ENCODE measurements around the gene SELENOV.
A peak's percentile ranks its signal among the peaks of the same experiment; 100 is the strongest.

The SELENOV gene

DNA sequence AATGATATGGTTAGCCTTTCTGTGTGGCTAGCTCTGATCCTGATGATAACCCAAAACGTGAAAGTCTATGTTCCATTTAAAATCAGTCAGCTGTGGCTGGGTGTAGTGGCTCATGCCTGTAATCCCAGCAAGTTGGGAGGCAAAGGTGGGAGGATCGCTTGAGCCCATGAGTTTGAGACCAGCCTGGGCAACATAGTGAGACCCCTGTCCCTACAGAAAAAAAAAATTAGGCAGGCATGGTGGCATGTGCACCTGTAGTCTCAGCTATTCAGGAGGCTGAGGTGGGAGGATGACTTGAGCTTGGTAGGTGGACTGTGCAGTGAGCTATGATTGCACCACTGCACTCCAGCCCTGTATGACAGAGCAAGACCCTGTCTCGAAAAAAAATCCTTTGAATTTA is 18.9 kb downstream of the SELENOV start:
- no peak overlapping the region for H3K9ac ChIP-seq (ENCODE audit: low read depth in 1 of 2, low read length in 2 of 2)
- no peaks in the 10 kb centered on the region for H3K27me3 ChIP-seq (ENCODE audit: control insufficient read depth in 2 of 2, insufficient read depth in 2 of 2, low read length in 2 of 2)
- no peaks in the 10 kb centered on the region for H3K9me3 ChIP-seq (ENCODE audit: control insufficient read depth in 2 of 2, low read length in 2 of 2)
- H3K4me3 ChIP-seq (ENCODE audit: low read length in 2 of 2), result no peak overlapping the region
- H3K36me3 ChIP-seq (ENCODE audit: control insufficient read depth in 2 of 2, insufficient read depth in 2 of 2, low read length in 2 of 2), result no peaks in the 10 kb centered on the region
- H3K27ac ChIP-seq (ENCODE audit: low read depth in 2 of 2, low read length in 2 of 2), result no peak overlapping the region
- peaks cover 2 to 5% of the 10 kb centered on the region in 2 donors for H3K4me1 ChIP-seq (ENCODE audit: control insufficient read depth in 2 of 2, insufficient read depth in 2 of 2, low read length in 2 of 2)

GRCh38 chr19:39539165-39539517 is 24.2 kb downstream of the SELENOV start:
- Histone ChIP-seq H3K27me3 (ENCODE audit: control insufficient read depth in 2 of 2, insufficient read depth in 2 of 2, low read length in 2 of 2) (peaks cover 0 to 3% of the 10 kb centered on the region in 2 donors), H3K27ac (ENCODE audit: low read depth in 2 of 2, low read length in 2 of 2) (peak overlapping the region; percentile 16 to 93), H3K4me3 (ENCODE audit: low read length in 2 of 2) (peak overlapping the region; percentile 79 to 85), H3K9me3 (ENCODE audit: control insufficient read depth in 2 of 2, low read length in 2 of 2) (no peaks in the 10 kb centered on the region), H3K36me3 (ENCODE audit: control insufficient read depth in 2 of 2, insufficient read depth in 2 of 2, low read length in 2 of 2) (no peaks in the 10 kb centered on the region), H3K4me1 (ENCODE audit: control insufficient read depth in 2 of 2, insufficient read depth in 2 of 2, low read length in 2 of 2) (peaks cover 6% of the 10 kb centered on the region in 2 donors), H3K9ac (ENCODE audit: low read depth in 1 of 2, low read length in 2 of 2) (peak overlapping the region; percentile 58 to 82)

- H3K4me1 ChIP-seq (ENCODE audit: control insufficient read depth in 2 of 2, insufficient read depth in 2 of 2, low read length in 2 of 2), result peaks cover 6% of the 10 kb centered on the region in 2 donors
- H3K27me3 ChIP-seq (ENCODE audit: control insufficient read depth in 2 of 2, insufficient read depth in 2 of 2, low read length in 2 of 2), result peaks cover 0 to 3% of the 10 kb centered on the region in 2 donors
- H3K4me3 ChIP-seq (ENCODE audit: low read length in 2 of 2), result peak within 1 kb of the TSS; percentile 81 to 85
- H3K9me3 ChIP-seq (ENCODE audit: control insufficient read depth in 2 of 2, low read length in 2 of 2), result no peaks in the 10 kb centered on the region
- peak within 1 kb of the TSS; percentile 84 to 93 for H3K27ac ChIP-seq (ENCODE audit: low read depth in 2 of 2, low read length in 2 of 2)
- no peaks in the 10 kb centered on the region for H3K36me3 ChIP-seq (ENCODE audit: control insufficient read depth in 2 of 2, insufficient read depth in 2 of 2, low read length in 2 of 2)
- H3K9ac ChIP-seq (ENCODE audit: low read depth in 1 of 2, low read length in 2 of 2), result peak within 1 kb of the TSS; percentile 74 to 82
These were observed 24.8 kb downstream of the SELENOV start, which contains the start of gene EID2 for GRCh38 chr19:39539518-39540332. Gene EID2 (minus strand): TSS chr19:39540161. CDS start chr19:39540079, 82 bp downstream.

- H3K9me3 ChIP-seq (ENCODE audit: control insufficient read depth in 2 of 2, low read length in 2 of 2), result no peaks in the 10 kb centered on the region
- peak overlapping the region in 1 of 2 donors; percentile 82 for H3K9ac ChIP-seq (ENCODE audit: low read depth in 1 of 2, low read length in 2 of 2)
- H3K4me1 ChIP-seq (ENCODE audit: control insufficient read depth in 2 of 2, insufficient read depth in 2 of 2, low read length in 2 of 2), result peaks cover 6% of the 10 kb centered on the region in 2 donors
- H3K36me3 ChIP-seq (ENCODE audit: control insufficient read depth in 2 of 2, insufficient read depth in 2 of 2, low read length in 2 of 2), result no peaks in the 10 kb centered on the region
- peak overlapping the region; percentile 81 to 85 for H3K4me3 ChIP-seq (ENCODE audit: low read length in 2 of 2)
- H3K27me3 ChIP-seq (ENCODE audit: control insufficient read depth in 2 of 2, insufficient read depth in 2 of 2, low read length in 2 of 2), result peaks cover 0 to 3% of the 10 kb centered on the region in 2 donors
- no peak overlapping the region for H3K27ac ChIP-seq (ENCODE audit: low read depth in 2 of 2, low read length in 2 of 2)
These were observed 25.4 kb downstream of the SELENOV start for GRCh38 chr19:39540333-39540673.

DNA sequence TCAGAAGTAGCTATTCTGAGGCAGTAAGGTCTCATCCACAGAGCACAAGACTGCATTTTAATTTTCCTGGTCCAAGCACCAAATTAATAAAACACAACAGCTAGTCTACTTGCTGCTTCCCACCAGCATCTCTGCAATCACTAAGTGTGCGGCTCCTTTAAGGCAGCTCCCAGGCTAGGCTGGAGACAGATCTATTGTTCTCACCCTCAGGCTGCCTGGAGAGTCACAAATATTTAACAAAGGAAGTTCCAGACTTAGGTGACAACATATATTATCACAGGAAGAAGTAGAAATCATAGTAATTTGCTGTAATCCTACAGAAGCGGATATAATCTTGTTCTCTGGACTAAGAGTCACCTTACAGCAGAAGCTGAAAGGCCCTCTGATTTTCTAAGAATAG is 27.3 kb downstream of the SELENOV start:
- Histone ChIP-seq H3K36me3 (ENCODE audit: control insufficient read depth in 2 of 2, insufficient read depth in 2 of 2, low read length in 2 of 2) (no peaks in the 10 kb centered on the region), H3K27me3 (ENCODE audit: control insufficient read depth in 2 of 2, insufficient read depth in 2 of 2, low read length in 2 of 2) (peaks cover 0 to 8% of the 10 kb centered on the region in 2 donors), H3K9me3 (ENCODE audit: control insufficient read depth in 2 of 2, low read length in 2 of 2) (no peaks in the 10 kb centered on the region), H3K9ac (ENCODE audit: low read depth in 1 of 2, low read length in 2 of 2) (no peak overlapping the region), H3K27ac (ENCODE audit: low read depth in 2 of 2, low read length in 2 of 2) (no peak overlapping the region), H3K4me1 (ENCODE audit: control insufficient read depth in 2 of 2, insufficient read depth in 2 of 2, low read length in 2 of 2) (peaks cover 6% of the 10 kb centered on the region in 2 donors), H3K4me3 (ENCODE audit: low read length in 2 of 2) (no peak overlapping the region)

DNA sequence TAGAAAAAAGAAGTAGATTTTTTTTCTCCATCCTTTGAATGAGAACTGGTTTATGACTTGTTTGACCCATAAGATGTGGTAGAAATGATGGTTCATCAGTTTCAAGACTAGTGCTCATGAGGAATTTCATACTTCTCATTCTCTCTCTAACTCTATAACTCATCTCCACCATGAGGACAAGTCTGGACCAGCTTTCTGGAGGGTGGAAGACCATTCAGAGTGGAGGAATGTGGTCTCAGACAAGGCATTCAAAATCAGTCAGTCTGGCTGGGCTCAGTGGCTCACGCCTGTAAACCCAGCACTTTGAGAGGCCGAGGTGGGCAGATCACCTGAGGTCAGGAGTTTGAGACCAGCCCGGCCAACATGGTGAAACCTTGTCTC is 28.5 kb downstream of the SELENOV start:
- Histone ChIP-seq H3K27me3 (ENCODE audit: control insufficient read depth in 2 of 2, insufficient read depth in 2 of 2, low read length in 2 of 2) (peaks cover 0 to 8% of the 10 kb centered on the region in 2 donors), H3K27ac (ENCODE audit: low read depth in 2 of 2, low read length in 2 of 2) (no peak overlapping the region), H3K4me3 (ENCODE audit: low read length in 2 of 2) (no peak overlapping the region), H3K9me3 (ENCODE audit: control insufficient read depth in 2 of 2, low read length in 2 of 2) (no peaks in the 10 kb centered on the region), H3K4me1 (ENCODE audit: control insufficient read depth in 2 of 2, insufficient read depth in 2 of 2, low read length in 2 of 2) (peaks cover 6% of the 10 kb centered on the region in 2 donors), H3K36me3 (ENCODE audit: control insufficient read depth in 2 of 2, insufficient read depth in 2 of 2, low read length in 2 of 2) (no peaks in the 10 kb centered on the region), H3K9ac (ENCODE audit: low read depth in 1 of 2, low read length in 2 of 2) (no peak overlapping the region)

- no peaks in the 10 kb centered on the region for H3K36me3 ChIP-seq (ENCODE audit: control insufficient read depth in 2 of 2, insufficient read depth in 2 of 2, low read length in 2 of 2)
- no peaks in the 10 kb centered on the region for H3K9me3 ChIP-seq (ENCODE audit: control insufficient read depth in 2 of 2, low read length in 2 of 2)
- no peak overlapping the region for H3K27ac ChIP-seq (ENCODE audit: low read depth in 2 of 2, low read length in 2 of 2)
- no peak overlapping the region for H3K9ac ChIP-seq (ENCODE audit: low read depth in 1 of 2, low read length in 2 of 2)
- H3K27me3 ChIP-seq (ENCODE audit: control insufficient read depth in 2 of 2, insufficient read depth in 2 of 2, low read length in 2 of 2), result peaks cover 0 to 8% of the 10 kb centered on the region in 2 donors
- no peak overlapping the region for H3K4me3 ChIP-seq (ENCODE audit: low read length in 2 of 2)
- peaks cover 0 to under 1% of the 10 kb centered on the region in 2 donors for H3K4me1 ChIP-seq (ENCODE audit: control insufficient read depth in 2 of 2, insufficient read depth in 2 of 2, low read length in 2 of 2)
These were observed 29.4 kb downstream of the SELENOV start for GRCh38 chr19:39544226-39544903.

DNA sequence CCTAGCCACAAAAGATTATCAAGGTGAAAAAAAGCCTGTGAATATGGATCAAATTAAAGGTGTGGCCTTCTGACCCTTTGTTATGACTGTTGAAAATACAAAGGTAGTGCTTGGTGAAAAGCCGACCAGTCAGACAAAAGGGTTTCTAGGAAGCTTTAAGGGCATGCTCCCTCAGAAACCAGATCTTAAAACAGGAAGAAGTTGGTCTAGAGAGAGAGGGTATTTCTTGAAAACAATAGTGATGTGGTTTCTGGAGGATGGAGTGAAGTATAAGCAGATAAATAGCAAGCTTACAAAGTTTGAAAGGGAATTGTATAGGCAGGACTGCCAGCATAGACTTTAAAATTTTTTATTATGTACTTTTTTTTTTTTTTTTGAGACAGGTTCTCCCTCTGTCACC is 30.0 kb downstream of the SELENOV start:
- H3K9ac ChIP-seq (ENCODE audit: low read depth in 1 of 2, low read length in 2 of 2), result no peak overlapping the region
- H3K27ac ChIP-seq (ENCODE audit: low read depth in 2 of 2, low read length in 2 of 2), result no peak overlapping the region
- H3K9me3 ChIP-seq (ENCODE audit: control insufficient read depth in 2 of 2, low read length in 2 of 2), result no peaks in the 10 kb centered on the region
- no peaks in the 10 kb centered on the region for H3K36me3 ChIP-seq (ENCODE audit: control insufficient read depth in 2 of 2, insufficient read depth in 2 of 2, low read length in 2 of 2)
- H3K4me3 ChIP-seq (ENCODE audit: low read length in 2 of 2), result no peak overlapping the region
- no peaks in the 10 kb centered on the region for H3K4me1 ChIP-seq (ENCODE audit: control insufficient read depth in 2 of 2, insufficient read depth in 2 of 2, low read length in 2 of 2)
- peaks cover 0 to 8% of the 10 kb centered on the region in 2 donors for H3K27me3 ChIP-seq (ENCODE audit: control insufficient read depth in 2 of 2, insufficient read depth in 2 of 2, low read length in 2 of 2)

DNA sequence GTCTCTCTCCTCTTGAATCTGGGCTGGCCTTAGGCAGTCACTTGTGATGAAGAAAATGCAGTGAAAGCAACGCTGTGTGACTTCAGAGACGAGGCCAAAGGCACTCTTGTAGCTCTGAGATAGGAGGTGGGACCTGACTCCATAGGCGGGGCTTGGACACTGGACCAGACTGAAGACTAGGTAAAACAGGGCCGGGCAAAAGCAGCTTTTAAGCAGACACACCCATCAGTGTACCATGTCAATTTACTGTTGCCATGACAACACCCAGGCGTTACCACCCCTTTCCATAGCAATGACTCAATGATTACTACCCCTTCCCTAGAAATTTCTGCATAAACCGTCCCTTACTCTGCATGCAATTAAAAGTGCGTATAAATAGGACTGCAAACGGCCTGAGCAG is 31.7 kb downstream of the SELENOV start:
- peaks cover 0 to 8% of the 10 kb centered on the region in 2 donors for H3K27me3 ChIP-seq (ENCODE audit: control insufficient read depth in 2 of 2, insufficient read depth in 2 of 2, low read length in 2 of 2)
- no peaks in the 10 kb centered on the region for H3K4me1 ChIP-seq (ENCODE audit: control insufficient read depth in 2 of 2, insufficient read depth in 2 of 2, low read length in 2 of 2)
- H3K4me3 ChIP-seq (ENCODE audit: low read length in 2 of 2), result no peak overlapping the region
- H3K36me3 ChIP-seq (ENCODE audit: control insufficient read depth in 2 of 2, insufficient read depth in 2 of 2, low read length in 2 of 2), result no peaks in the 10 kb centered on the region
- no peak overlapping the region for H3K27ac ChIP-seq (ENCODE audit: low read depth in 2 of 2, low read length in 2 of 2)
- no peaks in the 10 kb centered on the region for H3K9me3 ChIP-seq (ENCODE audit: control insufficient read depth in 2 of 2, low read length in 2 of 2)
- no peak overlapping the region for H3K9ac ChIP-seq (ENCODE audit: low read depth in 1 of 2, low read length in 2 of 2)

GRCh38 chr19:39550197-39550596 is 35.3 kb downstream of the SELENOV start:
- Histone ChIP-seq H3K9me3 (ENCODE audit: control insufficient read depth in 2 of 2, low read length in 2 of 2) (no peaks in the 10 kb centered on the region), H3K4me1 (ENCODE audit: control insufficient read depth in 2 of 2, insufficient read depth in 2 of 2, low read length in 2 of 2) (no peaks in the 10 kb centered on the region), H3K9ac (ENCODE audit: low read depth in 1 of 2, low read length in 2 of 2) (no peak overlapping the region), H3K27me3 (ENCODE audit: control insufficient read depth in 2 of 2, insufficient read depth in 2 of 2, low read length in 2 of 2) (peaks cover 5 to 6% of the 10 kb centered on the region in 2 donors), H3K27ac (ENCODE audit: low read depth in 2 of 2, low read length in 2 of 2) (no peak overlapping the region), H3K4me3 (ENCODE audit: low read length in 2 of 2) (no peak overlapping the region), H3K36me3 (ENCODE audit: control insufficient read depth in 2 of 2, insufficient read depth in 2 of 2, low read length in 2 of 2) (no peaks in the 10 kb centered on the region)
